Activated T-helper 9 cell treated with anti-CD3 and anti-CD28 coated beads, Interleukin-2, amount 50 U/mL, for 16 hours (primary cell): ENCODE data around the gene MOSMO.
A peak's percentile ranks its signal among the peaks of the same experiment; 100 is the strongest.
"Not testable (repeated sequence)": the region's sequence is repeated elsewhere in the genome, so short reads cannot be mapped to it uniquely, and the experiment has no call there.

Experiments
- DNase-seq: peaks from one replicate; pipeline ENCODE4 v3.0.0-alpha.2; 2020; ENCODE audit warnings: low read depth

The MOSMO gene

DNA sequence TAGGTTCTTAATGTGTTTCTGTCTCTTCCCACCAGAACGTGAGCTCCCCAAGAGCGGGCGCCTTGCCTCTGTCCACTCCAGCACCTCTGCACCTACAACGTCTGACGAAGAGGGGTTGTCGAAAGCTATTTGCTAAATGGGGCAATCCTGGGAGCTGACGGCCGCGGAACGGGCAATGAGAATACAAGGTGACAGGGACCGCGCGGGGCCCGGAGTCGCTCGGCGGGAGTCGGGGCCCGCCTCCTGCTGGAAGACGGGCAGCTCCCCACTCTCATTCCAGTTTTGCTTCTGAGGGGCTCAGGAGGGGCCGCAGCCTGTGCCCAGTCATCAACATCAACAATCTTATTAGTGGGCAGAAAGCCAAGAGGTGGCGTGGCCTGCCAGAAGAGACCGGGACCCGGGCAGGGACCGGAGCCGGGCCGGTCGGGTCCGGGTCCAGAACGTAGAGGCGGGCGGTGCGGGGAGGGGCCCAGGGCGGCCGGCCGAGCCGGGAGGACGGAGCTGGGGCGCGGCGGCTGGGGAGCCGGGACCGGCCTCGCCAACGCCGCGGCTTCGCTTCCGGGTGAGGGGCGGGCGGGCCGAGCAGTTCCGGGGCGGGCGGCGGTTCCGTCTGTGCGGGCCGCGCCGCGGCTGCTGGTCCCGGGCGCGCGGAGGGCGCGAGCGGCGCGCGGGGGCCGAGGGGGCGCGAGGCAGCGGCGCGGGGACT lies at the start of gene MOSMO:
Gene MOSMO (plus strand): TSS at position 603 of the 706 bp plus-strand sequence. CDS start 191 bp downstream, outside the sequence.
- DNase-seq, result peak; percentile 66

GRCh38 chr16:21959050-21959449 lies 48.9 kb upstream of the MOSMO start:
- no peak for DNase-seq

DNA sequence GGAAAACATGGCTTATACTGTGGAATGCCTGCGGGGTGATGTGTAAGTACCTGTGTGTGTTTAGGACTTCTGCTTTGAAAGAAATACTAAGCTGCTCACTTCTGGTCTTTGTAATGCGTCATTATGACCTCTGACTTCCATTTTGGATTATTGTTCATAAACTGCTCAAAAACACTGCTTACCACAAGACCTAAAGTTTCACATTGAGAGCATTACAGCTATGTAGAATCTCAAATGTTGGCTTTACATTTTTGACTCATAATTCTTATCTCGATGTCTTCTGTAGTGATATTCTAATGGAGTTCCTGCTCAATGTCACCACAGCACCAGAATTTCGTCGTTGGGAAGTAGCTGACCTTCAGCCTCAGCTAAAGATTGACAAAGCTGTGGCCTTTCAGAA lies 45.4 kb upstream of the MOSMO start:
- no peak for DNase-seq

- DNase-seq, result no peak
These were observed 44.0 kb upstream of the MOSMO start for GRCh38 chr16:21963887-21964286.

- DNase-seq, result no peak
These were observed 43.6 kb upstream of the MOSMO start for GRCh38 chr16:21964353-21964752.

DNA sequence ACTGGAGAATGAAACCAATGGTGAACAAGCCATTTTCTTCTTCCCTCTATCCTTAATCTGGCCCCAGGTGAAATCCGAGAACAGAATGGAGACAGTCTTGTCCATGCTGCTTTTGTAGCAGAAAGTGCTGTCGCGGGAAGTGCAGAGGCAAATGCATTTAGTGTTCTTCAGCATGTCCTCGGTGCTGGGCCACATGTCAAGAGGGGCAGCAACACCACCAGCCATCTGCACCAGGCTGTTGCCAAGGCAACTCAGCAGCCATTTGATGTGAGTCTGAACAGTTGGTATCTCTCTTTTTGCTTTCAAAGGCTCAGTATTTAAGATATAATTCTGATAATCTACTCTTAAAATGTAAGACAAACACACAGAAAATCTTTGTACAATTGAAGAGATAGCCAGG lies 36.1 kb upstream of the MOSMO start:
- DNase-seq, result no peak

- DNase-seq, result no peak
These were observed 34.0 kb upstream of the MOSMO start for GRCh38 chr16:21973945-21974344.

- no peak for DNase-seq
These were observed 27.9 kb upstream of the MOSMO start for GRCh38 chr16:21980032-21980431.

GRCh38 chr16:21982108-21982507 lies 25.8 kb upstream of the MOSMO start:
- DNase-seq, result no peak

- DNase-seq, result no peak
These were observed 23.8 kb upstream of the MOSMO start for GRCh38 chr16:21984062-21984461.

- no peak for DNase-seq
These were observed 22.4 kb upstream of the MOSMO start for GRCh38 chr16:21985524-21985923.

DNA sequence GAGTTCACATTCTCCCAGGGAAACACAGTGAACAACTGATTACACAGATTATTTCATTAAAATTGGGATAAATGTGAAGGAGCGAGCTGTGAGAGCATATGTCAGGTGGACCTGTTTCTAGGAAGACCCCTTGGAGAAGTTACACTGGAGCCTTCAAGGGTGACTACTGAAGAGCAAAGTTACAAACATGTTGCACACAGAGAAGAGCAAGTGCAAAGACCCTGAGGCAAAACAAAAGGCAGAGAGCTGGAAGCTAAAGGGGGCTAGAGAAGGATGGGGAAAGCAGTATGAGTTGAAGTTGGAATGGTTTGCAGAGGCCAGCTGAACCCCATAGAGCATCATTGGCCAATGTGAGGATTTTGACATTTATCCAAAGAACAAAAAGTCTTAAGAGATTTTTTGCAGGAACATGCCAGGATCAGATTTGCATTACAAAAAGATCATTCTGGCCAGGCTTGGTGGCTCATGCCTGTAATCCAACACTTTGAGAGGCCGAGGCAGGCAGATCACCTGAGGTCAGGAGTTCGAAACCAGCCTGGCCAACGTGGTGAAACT lies 21.1 kb upstream of the MOSMO start:
- DNase-seq, result no peak

- DNase-seq, result no peak
These were observed 20.4 kb upstream of the MOSMO start for GRCh38 chr16:21987498-21987897.

GRCh38 chr16:21989133-21989532 lies 18.8 kb upstream of the MOSMO start:
- DNase-seq, result no peak

DNA sequence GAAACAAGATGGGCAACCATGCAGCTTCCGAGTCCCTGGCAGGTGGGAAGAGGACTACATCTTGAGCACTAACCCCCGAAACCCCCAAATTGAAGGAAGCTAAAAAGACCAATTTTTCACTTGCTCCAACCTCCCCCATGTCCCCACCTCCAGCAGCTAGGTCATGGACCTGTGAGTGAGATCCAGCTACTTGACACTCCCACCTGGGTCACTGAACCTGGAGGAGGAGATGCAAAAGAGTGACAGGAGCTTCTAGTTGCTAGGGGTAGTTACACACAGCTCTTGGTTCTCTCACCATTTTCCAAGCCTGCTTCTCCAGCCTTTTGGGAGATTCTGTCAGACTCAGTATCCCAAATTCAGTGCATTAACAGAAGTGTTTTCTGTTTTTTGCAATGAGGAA lies 18.2 kb upstream of the MOSMO start:
- DNase-seq, result no peak

DNA sequence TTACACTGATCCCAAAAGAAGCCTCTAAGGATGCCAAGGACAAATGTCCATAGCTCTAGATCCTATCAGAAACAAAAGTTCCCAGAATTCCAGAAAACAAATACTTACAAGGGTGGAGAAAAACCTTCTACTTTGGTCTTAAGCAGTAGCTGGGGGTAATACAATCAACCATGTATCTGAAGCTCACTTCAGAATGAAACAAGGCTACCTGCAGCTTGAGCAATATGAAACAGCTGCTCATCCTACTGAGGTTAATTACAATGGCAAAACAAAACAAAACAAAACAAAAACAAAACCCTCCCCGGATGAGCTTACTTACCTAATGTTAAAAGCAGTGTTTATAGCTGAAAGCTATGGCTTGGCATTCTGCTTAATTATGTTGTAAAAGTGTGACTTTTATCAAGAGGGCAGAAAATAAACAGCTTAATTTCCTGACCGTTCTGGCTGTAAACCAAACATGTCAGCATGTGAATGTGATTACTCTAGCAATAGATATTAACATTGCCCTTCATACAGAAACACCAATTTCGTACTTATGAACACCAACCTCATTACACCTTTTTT lies 17.4 kb upstream of the MOSMO start:
- DNase-seq, result no peak

- no peak for DNase-seq
These were observed 16.3 kb upstream of the MOSMO start for GRCh38 chr16:21991621-21992020.

- no peak for DNase-seq
These were observed 12.9 kb upstream of the MOSMO start for GRCh38 chr16:21994856-21995465.

DNA sequence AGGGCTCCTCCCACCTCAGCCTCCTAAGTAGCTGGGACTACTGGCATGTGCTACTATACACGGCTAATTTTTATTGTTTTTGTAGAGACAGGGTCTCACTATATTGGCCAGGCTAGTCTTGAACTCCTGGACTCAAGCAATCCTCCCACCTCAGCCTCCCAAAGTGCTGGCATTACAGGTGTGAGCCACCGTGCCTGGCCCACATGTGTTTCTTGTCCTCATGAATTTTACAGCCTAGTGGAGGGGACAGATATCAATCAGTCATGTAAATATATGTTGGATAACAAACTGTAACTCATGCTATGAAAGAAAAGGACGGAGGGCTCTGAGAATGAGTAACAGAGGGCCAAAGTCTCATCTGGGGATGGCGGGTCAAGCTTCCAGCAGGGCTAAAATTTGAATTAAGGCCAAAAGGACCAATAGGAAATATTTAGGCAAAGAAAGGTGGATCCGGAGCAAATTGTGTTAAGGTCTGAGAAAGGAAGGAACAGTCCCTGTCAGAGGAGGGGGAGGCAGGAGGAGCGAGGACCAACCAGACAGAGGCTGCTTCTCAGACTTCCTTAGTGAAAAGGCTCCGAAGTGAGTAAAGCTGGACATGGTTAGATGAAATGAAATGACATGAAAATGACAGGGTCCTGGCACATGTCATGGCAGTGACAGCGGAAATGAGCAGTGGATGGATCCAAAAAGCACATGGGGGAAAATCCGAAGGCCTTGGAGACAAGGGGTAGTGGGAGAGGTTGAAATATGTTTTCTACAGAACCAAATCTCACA lies 10.8 kb upstream of the MOSMO start:
- no peak for DNase-seq

DNA sequence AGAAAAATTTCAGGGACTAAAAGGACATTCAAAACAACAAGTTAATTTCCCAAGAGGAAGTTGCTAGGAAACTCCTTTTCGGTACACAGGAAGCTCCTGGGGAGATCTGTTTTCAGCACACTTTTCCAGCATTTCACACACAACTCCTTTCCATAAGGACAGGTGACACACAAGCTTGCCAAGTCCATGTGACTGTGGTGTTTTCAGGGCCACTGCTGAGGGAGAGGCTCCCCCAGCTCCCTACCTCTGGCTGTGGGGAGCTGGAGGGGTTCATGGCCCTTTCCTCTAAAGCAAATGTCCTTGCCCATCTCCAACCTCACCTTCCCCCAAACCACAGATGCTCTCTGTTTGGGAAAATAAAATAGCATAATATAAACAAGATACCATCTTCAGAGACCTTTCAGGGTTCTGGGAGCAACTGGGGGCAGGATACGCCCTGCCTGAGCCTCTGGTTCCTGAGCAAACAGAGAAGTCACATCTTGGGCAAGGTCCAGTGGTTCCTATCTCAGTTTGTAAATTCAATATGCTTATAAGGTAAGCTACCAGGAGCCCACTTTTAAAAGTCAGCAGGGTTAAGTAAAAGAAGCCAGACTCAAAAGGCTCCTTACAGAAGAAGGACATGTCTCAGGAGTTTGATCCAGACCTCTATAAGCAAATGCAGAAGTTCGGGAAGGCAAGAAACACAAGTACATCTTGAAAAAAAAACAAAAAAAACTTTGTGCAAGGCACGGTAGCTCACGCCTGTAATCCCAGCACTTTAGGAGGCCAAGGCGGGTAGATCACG lies 10.0 kb upstream of the MOSMO start:
- no peak for DNase-seq

GRCh38 chr16:22001591-22001990 lies 6.3 kb upstream of the MOSMO start:
- DNase-seq, result no peak

- DNase-seq, result not testable (repeated sequence)
These were observed 5.9 kb upstream of the MOSMO start for GRCh38 chr16:22002047-22002446.
